Sigmoid colon (tissue), 3 donors: ENCODE results near the gene OR11H7.

Experiments
- CTCF ChIP-seq, 4 experiments: fragments of 450-650 bp in 3 of 4; fragments of 200-600 bp in 1 of 4; IDR thresholded peaks; one replicate each; pipeline ENCODE4 v1.5.1; 2016 to 2019; ENCODE audit warnings: antibody characterized with exemption in 4 of 4, mild to moderate bottlenecking in 3 of 4, moderate library complexity in 2 of 4
- POLR2A ChIP-seq, 2 donors: fragments of 450-650 bp; IDR thresholded peaks; one replicate each; pipeline ENCODE4 v1.6.1; 2016; ENCODE audit warnings: antibody characterized with exemption in 2 of 2, mild to moderate bottlenecking in 2 of 2, moderate library complexity in 2 of 2

- TF ChIP-seq CTCF (IDR thresholded peaks at IDR 0.05) (no peak), POLR2A (IDR thresholded peaks at IDR 0.05) (no peak)
Observed at GRCh38 chr14:20228681-20229080, at the start of gene OR11H7.
